ENCODE data around the gene VWA3A.
A peak's percentile ranks its signal among the peaks of the same experiment; 100 is the strongest.
"Not testable (repeated sequence)": the region's sequence is repeated elsewhere in the genome, so short reads cannot be mapped to it uniquely, and the experiment has no call there.

VWA3A gene

GRCh38 chr16:22188267-22188594, 95.9 kb downstream of the VWA3A start:
- DNase-seq = no peak

- DNase-seq = peak; percentile 85
Measured at GRCh38 chr16:22188595-22189442, 96.5 kb downstream of the VWA3A start.

GRCh38 chr16:22189473-22190080, 97.2 kb downstream of the VWA3A start:
- DNase-seq = no peak

GRCh38 chr16:22190081-22190775, 97.9 kb downstream of the VWA3A start:
- peak; percentile 98 for DNase-seq

- DNase-seq = peak; percentile 98
Measured at GRCh38 chr16:22190776-22191531, 98.6 kb downstream of the VWA3A start.

GRCh38 chr16:22191532-22192260, 99.4 kb downstream of the VWA3A start:
- DNase-seq = peak; percentile 36

GRCh38 chr16:22192261-22193062, 100.1 kb downstream of the VWA3A start:
- peak; percentile 89 for DNase-seq

GRCh38 chr16:22193063-22193411, 100.7 kb downstream of the VWA3A start:
- no peak for DNase-seq

GRCh38 chr16:22194707-22195444, 102.5 kb downstream of the VWA3A start:
- peak; percentile 49 for DNase-seq

- no peak for DNase-seq
Measured at GRCh38 chr16:22195445-22195694, 103.0 kb downstream of the VWA3A start.

- peak; percentile 88 for DNase-seq
Measured at GRCh38 chr16:22195695-22196558, 103.6 kb downstream of the VWA3A start.

- not testable (repeated sequence) for DNase-seq
Measured at GRCh38 chr16:22196559-22197168, 104.3 kb downstream of the VWA3A start.

- DNase-seq = no peak
Measured at GRCh38 chr16:22198547-22199293, 106.4 kb downstream of the VWA3A start.

- DNase-seq = no peak
Measured at GRCh38 chr16:22202261-22202637, 109.9 kb downstream of the VWA3A start.

GRCh38 chr16:22203091-22203490, 110.8 kb downstream of the VWA3A start:
- DNase-seq = no peak

- DNase-seq = no peak
Measured at GRCh38 chr16:22204091-22204655, 111.8 kb downstream of the VWA3A start.

GRCh38 chr16:22205577-22206012, 113.3 kb downstream of the VWA3A start:
- DNase-seq = no peak

- DNase-seq = peak; percentile 74
Measured at GRCh38 chr16:22206013-22206841, 113.9 kb downstream of the VWA3A start, which contains the start of gene EEF2K. TSS of gene EEF2K (plus strand) at chr16:22206278. CDS start at chr16:22225730, 19,452 bp downstream.

Measured in CD4-positive, alpha-beta T cell treated with Interleukin-4 for 4 hours (primary cell).